Stomach (tissue), 9 donors: ENCODE data around the gene GNG7. TPM values are rescaled to one million over a fixed set of nuclear protein-coding genes. Genes with fewer than 3 reads are reported as not detected.
A peak's percentile ranks its signal among the peaks of the same experiment; 100 is the strongest.

Source experiments
- DNase-seq, 2 donors: peaks; one replicate each; pipeline versions ENCODE4 v3.0.0 to v3.0.0-alpha.2; 2013 to 2019
- H3K27ac ChIP-seq, 5 donors: fragments of 200-600 bp in 4 of 5; sonication (generic) in 4 of 5; one replicate each; pipeline ENCODE4 v1.5.1; 2013 to 2019; ENCODE audit warnings: mild to moderate bottlenecking in 1 of 5, moderate library complexity in 1 of 5
- H3K27me3 ChIP-seq, 3 donors: fragments of 200-600 bp; sonication (generic); one replicate each; pipeline ENCODE4 v1.5.1; 2017 to 2019; ENCODE audit warnings: mixed run types in 1 of 3
- H3K36me3 ChIP-seq, 4 donors: fragments of 200-600 bp; sonication (generic); 1 replicate in 3 of 4; 2 replicates in 1 of 4; pipeline ENCODE4 v1.5.1; 2016 to 2019
- H3K4me1 ChIP-seq, 4 donors: fragments of 200-600 bp; sonication (generic); one replicate each; pipeline ENCODE4 v1.5.1; 2016 to 2019
- H3K4me3 ChIP-seq, 4 donors: fragments of 200-600 bp; sonication (generic) in 3 of 4; one replicate each; pipeline ENCODE4 v1.5.1; 2016 to 2019; ENCODE audit warnings: mild to moderate bottlenecking in 1 of 4
- H3K9me3 ChIP-seq, 4 donors: fragments of 200-600 bp; sonication (generic); one replicate each; pipeline ENCODE4 v1.5.1; 2016 to 2019
- CTCF ChIP-seq, 7 experiments: fragments of 450-650 bp in 4 of 7; fragments of 200-600 bp in 3 of 7; sonication (generic) in 3 of 7; IDR thresholded peaks; one replicate each; pipeline ENCODE4 v1.5.1; 2016 to 2019; ENCODE audit warnings: antibody characterized with exemption in 7 of 7, control low read depth in 2 of 7, mild to moderate bottlenecking in 1 of 7
- EP300 ChIP-seq: sonication (generic); formaldehyde crosslinking; IDR thresholded peaks from one replicate; pipeline ENCODE4 v1.6.1; 2017; ENCODE audit warnings: antibody characterized with exemption
- POLR2A ChIP-seq, 4 donors: fragments of 450-650 bp; IDR thresholded peaks; one replicate each; pipeline ENCODE4 v1.6.1; 2016; ENCODE audit warnings: antibody characterized with exemption in 4 of 4, control low read depth in 2 of 4, mild to moderate bottlenecking in 1 of 4, moderate library complexity in 1 of 4
- POLR2AphosphoS5 ChIP-seq, 3 donors: sonication (generic); formaldehyde crosslinking; IDR thresholded peaks; one replicate each; pipeline ENCODE4 v1.6.1; 2016; ENCODE audit warnings: antibody characterized with exemption in 3 of 3
- WGBS, 5 donors: extraction: QIAGEN DNeasy Blood & Tissue Kit in 3 of 5; methylation state at CpG; one replicate each; pipeline versions ENCODE4 v1.1.5 to v1.1.7; 2013 to 2018; 5-methylcytosine and 5-hydroxymethylcytosine counted together
- intact Hi-C: fragments of 100-400 bp; cut with DNase I; formaldehyde crosslinking; loops from one replicate; pipeline ENCODE4 v1.15.1; 2023; ENCODE audit warnings: low total_unique reads
- polyA plus RNA-seq, 3 donors: library from polyadenylated mRNA; stranded (reverse); fragments of 200-250 nt; gene quantifications; one replicate each; pipeline ENCODE4 v1.2.3, GENCODE V29; 2013
- total RNA-seq, 5 donors: library from RNA; depleted of rRNA; stranded (reverse); fragments of >200 nt; gene quantifications; one replicate each; pipeline versions ENCODE4 v1.1.0 to v1.2.3, GENCODE V29; 2014 to 2016
- donor health status: healthy with polysubstance abuse.
- donor health status: Bipolar disorder and iron deficiency.
- donor health status: healthy.

The GNG7 gene
- total and polyA plus RNA-seq, 8 donors, result 0.58 to 15.1 (median 4.3) TPM

- TF ChIP-seq CTCF (IDR thresholded peaks at IDR 0.05) (peak in 5 of 7 experiments; percentile 88 to 98 (median 93)), POLR2AphosphoS5 (IDR thresholded peaks at IDR 0.05) (peak in 1 of 3 donors; percentile 20), POLR2A (IDR thresholded peaks at IDR 0.05) (no peak), EP300 (no peak)
- no peaks in the 10 kb centered on the region for H3K27me3 ChIP-seq
- DNase-seq, result peak; percentile 72 to 82
- H3K4me3 ChIP-seq, result peak overlapping the region in 2 of 4 donors; percentile 8 to 37
- H3K36me3 ChIP-seq, result no peaks in the 10 kb centered on the region
- WGBS, 5 donors, result 18 to 25% (median 20%) methylated on average over 23 to 37 of the region's 37 CpGs
- H3K9me3 ChIP-seq, result no peaks in the 10 kb centered on the region
- H3K4me1 ChIP-seq, result peaks cover 21 to 60% (median 51%) of the 10 kb centered on the region in 4 donors
- H3K27ac ChIP-seq, result peak overlapping the region in 1 of 5 donors; percentile 38
- intact Hi-C loops, result no loop called here
These were observed 65.4 kb downstream of the GNG7 start for GRCh38 chr19:2636897-2637683.

GRCh38 chr19:2636141-2636896, 66.2 kb downstream of the GNG7 start:
- H3K36me3 ChIP-seq, result no peaks in the 10 kb centered on the region
- intact Hi-C loops, result no loop called here
- H3K4me3 ChIP-seq, result no peak overlapping the region
- no peak for DNase-seq
- H3K4me1 ChIP-seq, result peaks cover 21 to 60% (median 51%) of the 10 kb centered on the region in 4 donors
- no peaks in the 10 kb centered on the region for H3K27me3 ChIP-seq
- 71 to 76% (median 72%) methylated on average over 8 to 10 of the region's 10 CpGs for WGBS, 5 donors
- H3K27ac ChIP-seq, result no peak overlapping the region
- TF ChIP-seq CTCF (IDR thresholded peaks at IDR 0.05) (no peak), EP300 (no peak), POLR2A (IDR thresholded peaks at IDR 0.05) (no peak), POLR2AphosphoS5 (IDR thresholded peaks at IDR 0.05) (no peak)
- peaks cover 0 to 3% (median 0%) of the 10 kb centered on the region in 4 donors for H3K9me3 ChIP-seq

GRCh38 chr19:2634960-2635359, 67.5 kb downstream of the GNG7 start:
- peak overlapping the region; percentile 74 to 84 (median 78) for H3K27ac ChIP-seq
- H3K4me3 ChIP-seq, result no peak overlapping the region
- no peak for DNase-seq
- H3K4me1 ChIP-seq, result peaks cover 21 to 64% (median 52%) of the 10 kb centered on the region in 4 donors
- 30 to 64% (median 40%) methylated on average over 7 to 9 of the region's 9 CpGs for WGBS, 5 donors
- H3K27me3 ChIP-seq, result no peaks in the 10 kb centered on the region
- intact Hi-C loops, result no loop called here
- TF ChIP-seq CTCF (IDR thresholded peaks at IDR 0.05), result no peak
- TF ChIP-seq EP300, result no peak
- TF ChIP-seq POLR2A (IDR thresholded peaks at IDR 0.05), result no peak
- TF ChIP-seq POLR2AphosphoS5 (IDR thresholded peaks at IDR 0.05), result no peak
- H3K36me3 ChIP-seq, result no peaks in the 10 kb centered on the region
- H3K9me3 ChIP-seq, result peaks cover 0 to 13% (median 5%) of the 10 kb centered on the region in 4 donors

GRCh38 chr19:2634228-2634951, 68.1 kb downstream of the GNG7 start:
- WGBS, 5 donors, result 30 to 51% (median 41%) methylated on average over 26 to 28 of the region's 28 CpGs
- TF ChIP-seq POLR2AphosphoS5 (IDR thresholded peaks at IDR 0.05), result peak in 2 of 3 donors; percentile 31 to 68
- peak in 1 of 7 experiments; percentile 11 for TF ChIP-seq CTCF (IDR thresholded peaks at IDR 0.05)
- TF ChIP-seq POLR2A (IDR thresholded peaks at IDR 0.05), result no peak
- Histone ChIP-seq H3K27ac (peak overlapping the region; percentile 74 to 84 (median 78)), H3K27me3 (no peaks in the 10 kb centered on the region), H3K36me3 (no peaks in the 10 kb centered on the region), H3K9me3 (peaks cover 0 to 13% (median 5%) of the 10 kb centered on the region in 4 donors), H3K4me1 (peaks cover 21 to 69% (median 56%) of the 10 kb centered on the region in 4 donors), H3K4me3 (peak overlapping the region in 3 of 4 donors; percentile 5 to 19 (median 14))
- peak; percentile 54 to 81 for DNase-seq
- intact Hi-C loops, result no loop called here
